ENCODE results near the gene RAC3. TPM values are rescaled to one million over a fixed set of nuclear protein-coding genes. Genes with fewer than 3 reads are reported as not detected.

The RAC3 gene
- total RNA-seq, 4 donors from 2014 or later = 4.9 to 10.4 (median 7.0) TPM

GRCh38 chr17:82013341-82013740 lies 18.1 kb upstream of the RAC3 start:
- peak overlapping the region in 3 of 4 donors; percentile 34 to 61 (median 34) for H3K27ac ChIP-seq
- 80% methylated on average over 2 of the region's 22 CpGs; no CpG with 5 or more reads in 1 of the 2 donors for WGBS, 2 donors
- TF ChIP-seq CTCF (IDR thresholded peaks at IDR 0.05) (no peak), POLR2A (IDR thresholded peaks at IDR 0.05) (no peak)

GRCh38 chr17:82013772-82014321 lies 17.6 kb upstream of the RAC3 start:
- no peak for TF ChIP-seq POLR2A (IDR thresholded peaks at IDR 0.05)
- no peak for TF ChIP-seq CTCF (IDR thresholded peaks at IDR 0.05)
- H3K36me3 ChIP-seq = peaks cover 0 to 50% (median 4%) of the 10 kb centered on the region in 3 donors
- WGBS, 2 donors = 88 to 90% methylated on average over 12 of the region's 16 CpGs
- peak overlapping the region in 2 of 4 donors; percentile 34 to 61 for H3K27ac ChIP-seq
- no peak for DNase-seq
- H3K4me3 ChIP-seq = no peak overlapping the region
- intact Hi-C loops (cut with DNase I) = no loop called here
- no peaks in the 10 kb centered on the region for H3K9me3 ChIP-seq
- no peaks in the 10 kb centered on the region for H3K27me3 ChIP-seq
- peaks cover 6 to 35% (median 9%) of the 10 kb centered on the region in 3 donors for H3K4me1 ChIP-seq

More at GRCh38 chr17:82013341-82013740, 18.1 kb upstream of the RAC3 start:
- intact Hi-C loops (cut with DNase I) = no loop called here
- H3K4me3 ChIP-seq = no peak overlapping the region
- H3K27me3 ChIP-seq = no peaks in the 10 kb centered on the region
- H3K4me1 ChIP-seq = peaks cover 6 to 35% (median 9%) of the 10 kb centered on the region in 3 donors
- no peaks in the 10 kb centered on the region for H3K9me3 ChIP-seq
- no peak for DNase-seq
- H3K36me3 ChIP-seq = peaks cover 0 to 46% (median 4%) of the 10 kb centered on the region in 3 donors

GRCh38 chr17:82014432-82014831 lies 17.0 kb upstream of the RAC3 start:
- intact Hi-C loops (cut with DNase I) = no loop called here
- no peaks in the 10 kb centered on the region for H3K27me3 ChIP-seq
- H3K4me3 ChIP-seq = no peak overlapping the region
- DNase-seq = no peak
- H3K9me3 ChIP-seq = no peaks in the 10 kb centered on the region
- 89% methylated on average over 5 of the region's 23 CpGs; no CpG with 5 or more reads in 1 of the 2 donors for WGBS, 2 donors
- TF ChIP-seq CTCF (IDR thresholded peaks at IDR 0.05) = peak in 2 of 6 experiments; percentile 25 to 48
- TF ChIP-seq POLR2A (IDR thresholded peaks at IDR 0.05) = no peak
- H3K36me3 ChIP-seq = peaks cover 0 to 49% (median 4%) of the 10 kb centered on the region in 3 donors
- no peak overlapping the region for H3K27ac ChIP-seq
- H3K4me1 ChIP-seq = peaks cover 6 to 38% (median 9%) of the 10 kb centered on the region in 3 donors

- Histone ChIP-seq H3K36me3 (peaks cover 0 to 44% (median 4%) of the 10 kb centered on the region in 3 donors), H3K4me3 (no peak overlapping the region), H3K27me3 (no peaks in the 10 kb centered on the region), H3K9me3 (no peaks in the 10 kb centered on the region), H3K4me1 (peaks cover 6 to 43% (median 9%) of the 10 kb centered on the region in 3 donors), H3K27ac (no peak overlapping the region)
- 88 to 94% methylated on average over 3 to 4 of the region's 13 CpGs for WGBS, 2 donors
- TF ChIP-seq CTCF (IDR thresholded peaks at IDR 0.05) (no peak), POLR2A (IDR thresholded peaks at IDR 0.05) (no peak)
- DNase-seq = no peak
- intact Hi-C loops (cut with DNase I) = no loop called here
These were observed 16.5 kb upstream of the RAC3 start for GRCh38 chr17:82014971-82015310.

- Histone ChIP-seq H3K36me3 (peaks cover 0 to 42% (median 4%) of the 10 kb centered on the region in 3 donors), H3K4me3 (no peak overlapping the region), H3K27ac (no peak overlapping the region), H3K4me1 (peaks cover 6 to 48% (median 9%) of the 10 kb centered on the region in 3 donors), H3K27me3 (no peaks in the 10 kb centered on the region), H3K9me3 (no peaks in the 10 kb centered on the region)
- intact Hi-C loops (cut with DNase I) = no loop called here
- TF ChIP-seq CTCF (IDR thresholded peaks at IDR 0.05) (no peak), POLR2A (IDR thresholded peaks at IDR 0.05) (no peak)
- 74 to 79% methylated on average over 8 to 16 of the region's 24 CpGs for WGBS, 2 donors
- no peak for DNase-seq
These were observed 16.0 kb upstream of the RAC3 start for GRCh38 chr17:82015311-82015971.

Data from esophagus squamous epithelium (tissue), 5 donors.